ENCODE measurements around the gene MIEF1. TPM values are rescaled to one million over a fixed set of nuclear protein-coding genes. Genes with fewer than 3 reads are reported as not detected.

The MIEF1 gene
- 37.2 and 43.4 TPM in 2 replicates for total RNA-seq
- 15.0 TPM for total RNA-seq (2013)
- 6.2 and 9.8 TPM in 2 replicates for polyA plus RNA-seq
- polyA minus RNA-seq, result 13.1 and 13.8 TPM in 2 replicates

GRCh38 chr22:39502109-39502788 lies at the start of gene MIEF1:
TSS of gene MIEF1 (plus strand) at chr22:39502290. CDS start at chr22:39511295, 9,005 bp downstream.
- Histone ChIP-seq H3K79me2 (ENCODE audit: control insufficient read depth, insufficient read depth, low read length) (peaks cover 43% of the 10 kb centered on the region), H3K9me3 (ENCODE audit: control extremely low read depth in 1 of 3, control insufficient read depth in 2 of 3, insufficient read depth in 1 of 3, low read length in 2 of 3) (no peaks in the 10 kb centered on the region), H4K20me1 (ENCODE audit: control insufficient read depth, insufficient read depth, low read length, poor library complexity, severe bottlenecking) (peaks cover 31% of the 10 kb centered on the region), H3K4me1 (ENCODE audit: control insufficient read depth in 2 of 2, insufficient read depth in 2 of 2, low read length in 2 of 2) (peaks cover 16 to 25% of the 10 kb centered on the region in 2 donors), H2AFZ (ENCODE audit: insufficient read depth, low read depth, low read length, poor library complexity, severe bottlenecking) (peak within 1 kb of the TSS; percentile 93), H3K4me3 (ENCODE audit: control extremely low read depth in 1 of 5, extremely low read depth in 1 of 5, insufficient read depth in 1 of 5, low read depth in 2 of 5, low read length in 4 of 5) (peak within 1 kb of the TSS; percentile 48 to 85 (median 83)), H3K27me3 (replicated peaks in 1 of 4; ENCODE audit: control extremely low read depth in 1 of 4, control insufficient read depth in 3 of 4, insufficient read depth in 4 of 4, low read length in 3 of 4) (no peaks in the 10 kb centered on the region), H3K9ac (ENCODE audit: low read length) (peak within 1 kb of the TSS; percentile 82), H3K36me3 (replicated peaks in 1 of 2; ENCODE audit: control extremely low read depth in 1 of 2, control insufficient read depth in 1 of 2, extremely low read depth in 1 of 2, insufficient read depth in 2 of 2, low read length in 1 of 2) (peaks cover 0 to 38% of the 10 kb centered on the region in 2 experiments), H3K27ac (ENCODE audit: low read length in 2 of 2) (peak within 1 kb of the TSS; percentile 45 to 74), H3K4me2 (replicated peaks; ENCODE audit: low read depth, low read length, poor library complexity, severe bottlenecking) (peak within 1 kb of the TSS; percentile 91)
- under 1% methylated on average over 56 of the region's 58 CpGs for WGBS (ENCODE audit: insufficient coverage)
- intact Hi-C loops (cut with micrococcal nuclease), result loop anchor here (1.0 to 2.0 kb wide), 4 partner anchors 18 to 103 kb away; partner anchors contain the start of genes ATF4, RPS19BP1 and TAB1
- peak within 1 kb of the TSS; percentile 96 for H3K4me3 Mint-ChIP-seq
- no peaks in the 10 kb centered on the region for H3K27me3 Mint-ChIP-seq
- H3K27ac Mint-ChIP-seq, result peak within 1 kb of the TSS; percentile 93
- H3K9me3 Mint-ChIP-seq (ENCODE audit: insufficient read depth), result no peaks in the 10 kb centered on the region
- POLR2A ChIA-PET, result interaction anchor here (0.7 to 2.1 kb wide), 12 partner anchors 12 to 542 kb away, joined by 3 to 27 read pairs (median 4); partner anchors contain the start of genes ATF4 and TAB1
- TF ChIP-seq EZH2 (IDR thresholded peaks at IDR 0.05; ENCODE audit: borderline replicate concordance, insufficient read depth, low read depth, low read length, poor library complexity, severe bottlenecking) (no peak), CTCF (IDR thresholded peaks at IDR 0.05) (no peak)
- CTCF ChIA-PET, result interaction anchor here (0.8 to 6.0 kb wide), 15 partner anchors 9 to 522 kb away, joined by 3 to 43 read pairs (median 5); partner anchors contain the start of genes ATF4, RPL3 and TAB1
- peaks cover 39% of the 10 kb centered on the region for H3K4me1 Mint-ChIP-seq
- peak; percentile 98 for ATAC-seq (ENCODE audit: low read depth)
- peak; percentile 93 for DNase-seq

DNA sequence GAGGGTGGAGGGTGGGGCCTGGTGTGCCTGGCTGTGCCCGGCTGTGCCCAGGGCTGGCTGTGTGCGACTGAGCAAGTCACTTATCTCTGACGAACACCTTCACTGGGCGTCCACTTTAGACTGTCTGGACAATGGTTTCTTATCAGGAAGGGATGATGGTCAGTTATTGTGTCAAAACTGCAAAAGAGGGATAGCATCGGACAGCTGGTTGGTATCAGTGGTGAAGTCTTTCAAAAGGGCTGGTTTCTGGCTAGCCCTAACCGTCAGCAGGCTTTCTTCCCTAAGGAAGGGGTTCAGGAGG lies 49.4 kb upstream of the MIEF1 start:
- no peaks in the 10 kb centered on the region for H3K36me3 ChIP-seq (replicated peaks in 1 of 2; ENCODE audit: control extremely low read depth in 1 of 2, control insufficient read depth in 1 of 2, extremely low read depth in 1 of 2, insufficient read depth in 2 of 2, low read length in 1 of 2)
- H3K9me3 ChIP-seq (ENCODE audit: control extremely low read depth in 1 of 3, control insufficient read depth in 2 of 3, insufficient read depth in 1 of 3, low read length in 2 of 3), result no peaks in the 10 kb centered on the region
- H3K9me3 Mint-ChIP-seq (ENCODE audit: insufficient read depth), result no peaks in the 10 kb centered on the region
- intact Hi-C loops (cut with micrococcal nuclease), result no loop called here
- H3K4me2 ChIP-seq (replicated peaks; ENCODE audit: low read depth, low read length, poor library complexity, severe bottlenecking), result no peak overlapping the region
- peak overlapping the region; percentile 59 for H3K27ac Mint-ChIP-seq
- CTCF ChIA-PET, result interaction anchor here (0.9 kb wide), 1 partner anchor 9 kb away, joined by 3 read pairs; no protein-coding TSS in a partner anchor
- POLR2A ChIA-PET, result interaction anchor here (0.7 to 1.2 kb wide), 3 partner anchors 13 to 136 kb away, joined by 3 to 6 read pairs (median 4); no protein-coding TSS in a partner anchor
- TF ChIP-seq CTCF (IDR thresholded peaks at IDR 0.05), result no peak
- no peak overlapping the region for H3K27ac ChIP-seq (ENCODE audit: low read length in 2 of 2)
- H3K27me3 ChIP-seq (replicated peaks in 1 of 4; ENCODE audit: control extremely low read depth in 1 of 4, control insufficient read depth in 3 of 4, insufficient read depth in 4 of 4, low read length in 3 of 4), result peaks cover 0 to 13% (median 1%) of the 10 kb centered on the region in 4 experiments
- no peak overlapping the region for H3K9ac ChIP-seq (ENCODE audit: low read length)
- H3K79me2 ChIP-seq (ENCODE audit: control insufficient read depth, insufficient read depth, low read length), result peaks cover 7% of the 10 kb centered on the region
- peaks cover 43 to 45% of the 10 kb centered on the region in 2 donors for H3K4me1 ChIP-seq (ENCODE audit: control insufficient read depth in 2 of 2, insufficient read depth in 2 of 2, low read length in 2 of 2)
- H3K27me3 Mint-ChIP-seq, result peaks cover 3% of the 10 kb centered on the region
- no peak overlapping the region for H2AFZ ChIP-seq (ENCODE audit: insufficient read depth, low read depth, low read length, poor library complexity, severe bottlenecking)
- no peak overlapping the region for H3K4me3 Mint-ChIP-seq
- no peaks in the 10 kb centered on the region for H4K20me1 ChIP-seq (ENCODE audit: control insufficient read depth, insufficient read depth, low read length, poor library complexity, severe bottlenecking)
- DNase-seq, result no peak
- no peak for ATAC-seq (ENCODE audit: low read depth)
- H3K4me1 Mint-ChIP-seq, result peaks cover 75% of the 10 kb centered on the region
- no peak overlapping the region for H3K4me3 ChIP-seq (ENCODE audit: control extremely low read depth in 1 of 5, extremely low read depth in 1 of 5, insufficient read depth in 1 of 5, low read depth in 2 of 5, low read length in 4 of 5)
- 95% methylated on average over 6 of the region's 6 CpGs for WGBS (ENCODE audit: insufficient coverage)

Data from B cell (primary cell).